ENCODE measurements around the gene RHOD. TPM values are rescaled to one million over a fixed set of nuclear protein-coding genes. Genes with fewer than 3 reads are reported as not detected.

Gene RHOD
- total RNA-seq, 3 donors from 2014 or later: 3.3 to 7.2 (median 3.9) TPM

GRCh38 chr11:67044496-67044895 lies 12.2 kb upstream of the RHOD start:
- intact Hi-C loops (cut with DNase I, micrococcal nuclease): no loop called here
- Histone ChIP-seq H3K4me1 (ENCODE audit: low read depth) (no peaks in the 10 kb centered on the region), H3K9me3 (no peaks in the 10 kb centered on the region), H3K36me3 (ENCODE audit: low read depth) (no peaks in the 10 kb centered on the region), H3K4me3 (no peak overlapping the region)
- DNase-seq: no peak
- TF ChIP-seq CTCF (IDR thresholded peaks at IDR 0.05): no peak
- no peak for ATAC-seq

GRCh38 chr11:67045314-67045713 lies 11.3 kb upstream of the RHOD start:
- no peak for TF ChIP-seq CTCF (IDR thresholded peaks at IDR 0.05)

GRCh38 chr11:67048515-67049130 lies 8.0 kb upstream of the RHOD start:
- Histone ChIP-seq H3K4me1 (ENCODE audit: low read depth) (no peaks in the 10 kb centered on the region), H3K9me3 (no peaks in the 10 kb centered on the region), H3K4me3 (no peak overlapping the region), H3K36me3 (ENCODE audit: low read depth) (no peaks in the 10 kb centered on the region)
- DNase-seq (no peak), ATAC-seq (no peak)
- intact Hi-C loops (cut with DNase I, micrococcal nuclease): no loop called here
- TF ChIP-seq CTCF (IDR thresholded peaks at IDR 0.05): no peak

More at GRCh38 chr11:67045314-67045713, 11.3 kb upstream of the RHOD start:
- DNase-seq (no peak), ATAC-seq (peak; percentile 17)
- Histone ChIP-seq H3K36me3 (ENCODE audit: low read depth) (no peaks in the 10 kb centered on the region), H3K9me3 (no peaks in the 10 kb centered on the region), H3K4me1 (ENCODE audit: low read depth) (no peaks in the 10 kb centered on the region), H3K4me3 (no peak overlapping the region)
- intact Hi-C loops (cut with DNase I, micrococcal nuclease): no loop called here

GRCh38 chr11:67050139-67050538 lies 6.5 kb upstream of the RHOD start:
- no peak for ATAC-seq
- DNase-seq: no peak
- no peak for TF ChIP-seq CTCF (IDR thresholded peaks at IDR 0.05)
- Histone ChIP-seq H3K4me3 (no peak overlapping the region), H3K36me3 (ENCODE audit: low read depth) (no peaks in the 10 kb centered on the region), H3K4me1 (ENCODE audit: low read depth) (peaks cover 2% of the 10 kb centered on the region), H3K9me3 (no peaks in the 10 kb centered on the region)
- intact Hi-C loops (cut with DNase I, micrococcal nuclease): no loop called here

GRCh38 chr11:67051180-67051893 lies 5.3 kb upstream of the RHOD start:
- H3K9me3 ChIP-seq: no peaks in the 10 kb centered on the region
- H3K4me3 ChIP-seq: no peak overlapping the region
- intact Hi-C loops (cut with DNase I, micrococcal nuclease): no loop called here
- no peaks in the 10 kb centered on the region for H3K36me3 ChIP-seq (ENCODE audit: low read depth)
- no peak for TF ChIP-seq CTCF (IDR thresholded peaks at IDR 0.05)
- peaks cover 14% of the 10 kb centered on the region for H3K4me1 ChIP-seq (ENCODE audit: low read depth)
- ATAC-seq: no peak
- no peak for DNase-seq
